ENCODE data around the gene CEP44.
"Not testable (repeated sequence)": the region's sequence is repeated elsewhere in the genome, so short reads cannot be mapped to it uniquely, and the experiment has no call there.

The CEP44 gene

GRCh38 chr4:174278467-174278866 is 5.2 kb upstream of the CEP44 start:
- DNase-seq = no peak

GRCh38 chr4:174279433-174280155 is 4.1 kb upstream of the CEP44 start:
- no peak for DNase-seq

GRCh38 chr4:174281182-174281737 is 2.5 kb upstream of the CEP44 start:
- no peak for DNase-seq

- no peak for DNase-seq
These were observed 1.8 kb upstream of the CEP44 start for GRCh38 chr4:174281901-174282300.

- DNase-seq = peak; percentile 47 to 97 (median 82)
These were observed 740 bp upstream of the CEP44 start for GRCh38 chr4:174282836-174283506.

GRCh38 chr4:174284487-174284886 is 776 bp downstream of the CEP44 start:
- no peak for DNase-seq

GRCh38 chr4:174286870-174287269 is 3.2 kb downstream of the CEP44 start:
- no peak for DNase-seq

GRCh38 chr4:174292473-174292872 is 8.8 kb downstream of the CEP44 start:
- no peak for DNase-seq

- not testable (repeated sequence) for DNase-seq
These were observed 10.9 kb downstream of the CEP44 start for GRCh38 chr4:174294641-174295040.

- not testable (repeated sequence) for DNase-seq
These were observed 11.4 kb downstream of the CEP44 start for GRCh38 chr4:174295142-174295541.

- DNase-seq = no peak
These were observed 20.0 kb downstream of the CEP44 start for GRCh38 chr4:174303687-174304086.

GRCh38 chr4:174304664-174305063 is 21.0 kb downstream of the CEP44 start:
- no peak for DNase-seq

GRCh38 chr4:174305961-174306360 is 22.2 kb downstream of the CEP44 start:
- no peak for DNase-seq

GRCh38 chr4:174307694-174308093 is 24.0 kb downstream of the CEP44 start:
- DNase-seq = no peak

GRCh38 chr4:174312993-174313392 is 29.3 kb downstream of the CEP44 start:
- no peak for DNase-seq

GRCh38 chr4:174314274-174314673 is 30.6 kb downstream of the CEP44 start:
- no peak for DNase-seq

- no peak for DNase-seq
These were observed 31.1 kb downstream of the CEP44 start for GRCh38 chr4:174314770-174315169.

GRCh38 chr4:174316546-174316945 is 32.8 kb downstream of the CEP44 start:
- DNase-seq = no peak

- DNase-seq = no peak
These were observed 33.2 kb downstream of the CEP44 start for GRCh38 chr4:174316954-174317353.

GRCh38 chr4:174317531-174317930 is 33.8 kb downstream of the CEP44 start:
- DNase-seq = no peak

GRCh38 chr4:174318829-174319764 is 35.4 kb downstream of the CEP44 start:
- no peak for DNase-seq

Data from amygdala (tissue), 56 donors.